Endothelial cell of umbilical vein (primary cell): ENCODE data around the gene EDA. TPM values are rescaled to one million over a fixed set of nuclear protein-coding genes. Genes with fewer than 3 reads are reported as not detected.

Source experiments
- BruUV-seq: library from RNA; stranded (reverse); fragments of 400-500 nt; replicated peaks from 2 replicates; lab custom pipeline; 2021; lab: Mats Ljungman, UMichigan
- CTCF ChIA-PET: fragments of 300-600, 350-600 bp; sonication (Branson Sonifier 250); formaldehyde crosslinking; loops from one replicate; lab custom pipeline; 2021; ENCODE audit warnings: antibody characterized with exemption, inconsistent platforms; lab: Charles Lee
- POLR2A ChIA-PET: fragments of 300-600, 350-600 bp; sonication (Branson Sonifier 250); formaldehyde crosslinking; loops from one replicate; lab custom pipeline; 2021; ENCODE audit warnings: antibody characterized with exemption, inconsistent platforms; lab: Charles Lee
- DNase-seq: peaks from one replicate; pipeline ENCODE4 v3.0.0-alpha.2; 2011; ENCODE audit warnings: low read depth, low spot score
- FAIRE-seq: peaks from 2 replicates; lab custom pipeline; 2011; peaks lifted over from hg19 to GRCh38; lab: Jason Lieb, UNC
- H2AFZ ChIP-seq: 2 replicates; pipeline ENCODE4 v1.6.0; 2012; ENCODE audit warnings: low read depth, low read length, control low read depth, inconsistent platforms
- H3K27ac ChIP-seq: 2 replicates; pipeline ENCODE4 v1.5.1; 2011; ENCODE audit warnings: low read depth, mild to moderate bottlenecking, control low read depth, low read length, moderate library complexity; ENCODE audit not compliant: insufficient read depth
- H3K27me3 ChIP-seq, 2 experiments: 2 replicates each; pipeline versions ENCODE4 v1.6.0 to v1.6.1; 2011; ENCODE audit warnings: low read length in 2 of 2, mixed read lengths in 1 of 2; ENCODE audit not compliant: control insufficient read depth in 2 of 2, insufficient read depth in 2 of 2
- H3K36me3 ChIP-seq, 2 experiments: 2 replicates in 1 of 2; 3 replicates in 1 of 2; pipeline ENCODE4 v1.5.1; 2011; ENCODE audit warnings: low read length in 2 of 2, mild to moderate bottlenecking in 1 of 2, moderate library complexity in 1 of 2; ENCODE audit not compliant: control insufficient read depth in 2 of 2, insufficient read depth in 2 of 2; ENCODE audit errors: extremely low read depth in 1 of 2
- H3K4me1 ChIP-seq: 3 replicates; pipeline ENCODE4 v1.5.1; 2011; ENCODE audit warnings: mild to moderate bottlenecking, low read length; ENCODE audit not compliant: control insufficient read depth, insufficient read depth; ENCODE audit errors: extremely low read depth
- H3K4me2 ChIP-seq: 2 replicates; pipeline ENCODE4 v1.6.1; 2011; ENCODE audit warnings: low read length, control low read depth, mixed read lengths; ENCODE audit not compliant: insufficient read depth
- H3K4me3 ChIP-seq, 3 experiments: fragments of 200-600 bp in 1 of 3; sonication (generic), shearing (Covaris generic) in 1 of 3; replicated peaks in 1 of 3; 2 replicates each; pipeline ENCODE4 v1.5.1; 2011 to 2016; ENCODE audit warnings: control low read depth in 3 of 3, low read length in 3 of 3, mild to moderate bottlenecking in 2 of 3, inconsistent platforms in 1 of 3, low read depth in 1 of 3, moderate library complexity in 1 of 3; ENCODE audit not compliant: insufficient read depth in 1 of 3
- H3K79me2 ChIP-seq: 2 replicates; pipeline ENCODE4 v1.6.0; 2012; ENCODE audit warnings: low read length, inconsistent platforms; ENCODE audit not compliant: control insufficient read depth, insufficient read depth
- H3K9ac ChIP-seq: replicated peaks from 2 replicates; pipeline ENCODE3; 2011; ENCODE audit warnings: low read length, control low read depth; ENCODE audit not compliant: insufficient read depth; ENCODE audit errors: extremely low read depth
- H3K9me1 ChIP-seq: replicated peaks from 3 replicates; pipeline ENCODE4 v1.6.0; 2011; ENCODE audit warnings: mild to moderate bottlenecking, low read length; ENCODE audit not compliant: control insufficient read depth, insufficient read depth; ENCODE audit errors: extremely low read depth
- H3K9me3 ChIP-seq: replicated peaks from 2 replicates; pipeline ENCODE4 v1.5.1; 2012; ENCODE audit warnings: low read length, inconsistent platforms; ENCODE audit not compliant: control insufficient read depth, insufficient read depth
- H4K20me1 ChIP-seq: replicated peaks from 2 replicates; pipeline ENCODE3; 2011; ENCODE audit warnings: mild to moderate bottlenecking, low read length; ENCODE audit not compliant: control insufficient read depth, insufficient read depth; ENCODE audit errors: extremely low read depth
- CTCF ChIP-seq, 2 donors: IDR thresholded peaks; 1 replicate in 1 of 2; 2 replicates in 1 of 2; pipeline ENCODE4 v1.5.1; 2011; ENCODE audit warnings: low read length in 2 of 2, mild to moderate bottlenecking in 2 of 2, moderate library complexity in 2 of 2, control low read depth in 1 of 2, inconsistent platforms in 1 of 2, low read depth in 1 of 2; ENCODE audit not compliant: insufficient read depth in 1 of 2; ENCODE audit errors: extremely low read depth in 1 of 2
- EZH2 ChIP-seq: IDR thresholded peaks from 2 replicates; pipeline ENCODE4 v1.6.1; 2012; ENCODE audit warnings: borderline replicate concordance, low read depth, mild to moderate bottlenecking, moderate library complexity, low read length, inconsistent platforms; ENCODE audit not compliant: severe bottlenecking
- FOS ChIP-seq: IDR thresholded peaks from 2 replicates; pipeline ENCODE4 v1.6.1; 2011; ENCODE audit warnings: mild to moderate bottlenecking, low read length, moderate library complexity, borderline replicate concordance; ENCODE audit not compliant: insufficient read depth
- GATA2 ChIP-seq: IDR thresholded peaks from 2 replicates; pipeline ENCODE4 v1.7.0; 2011; ENCODE audit warnings: low read depth, mild to moderate bottlenecking, moderate library complexity, mixed read lengths, low read length; ENCODE audit not compliant: insufficient read length, insufficient read depth
- JUN ChIP-seq: IDR thresholded peaks from 2 replicates; pipeline ENCODE4 v1.6.1; 2011; ENCODE audit warnings: borderline replicate concordance, low read depth; ENCODE audit not compliant: insufficient read length, insufficient read depth
- MAX ChIP-seq: IDR thresholded peaks from 2 replicates; pipeline ENCODE4 v1.6.1; 2011; ENCODE audit not compliant: insufficient read depth, insufficient read length
- MYC ChIP-seq: IDR thresholded peaks from one replicate; pipeline ENCODE4 v1.6.1; 2011; ENCODE audit warnings: mild to moderate bottlenecking, low read depth, low read length
- POLR2A ChIP-seq: IDR thresholded peaks from 2 replicates; pipeline ENCODE4 v1.6.1; 2012; ENCODE audit warnings: low read depth, mild to moderate bottlenecking, control low read depth, low read length
- POLR2AphosphoS5 ChIP-seq: IDR thresholded peaks from 2 replicates; pipeline ENCODE4 v1.6.1; 2012; ENCODE audit warnings: low read depth, mild to moderate bottlenecking, control low read depth, low read length, moderate library complexity; ENCODE audit not compliant: insufficient read depth
- dilution Hi-C: fragments of 300-500 bp; cut with MboI; formaldehyde crosslinking; loops from one replicate; pipeline ENCODE4 v1.15.0; 2019; ENCODE audit warnings: low sequenced_read_pairs; ENCODE audit not compliant: extremely low pct_ligation_motif_present
- intact Hi-C: fragments of 100-400 bp; cut with micrococcal nuclease; formaldehyde crosslinking; loops from one replicate; pipeline ENCODE4 v1.10.0; 2022
- polyA plus RNA-seq, 4 experiments: library from polyadenylated mRNA; depleted of rRNA in 3 of 4; stranded (reverse) in 3 of 4; unstranded in 1 of 4; fragments of >200 nt; gene quantifications; 2 replicates each; pipeline versions ENCODE4 v1.2.1 to v1.2.3, GENCODE V29; 2011 to 2012; ENCODE audit warnings: missing spikeins in 1 of 4
- total RNA-seq: library from RNA; stranded (reverse); gene quantifications from 2 replicates; pipeline ENCODE4 v1.2.3, GENCODE V29; 2021

EDA gene
- total and polyA plus RNA-seq, 2 donors (not counting 3 experiments of a cell fraction or from before 2014, with no cell fraction given), result 0.37 to 1.2 TPM

- dilution Hi-C loops (no loop called here), intact Hi-C loops (no loop called here)
- no peaks in the 10 kb centered on the region for H3K36me3 ChIP-seq
- H3K27ac ChIP-seq, result no peak overlapping the region
- ChIA-PET POLR2A (no interaction called here), CTCF (no interaction called here)
- FAIRE-seq (no peak), DNase-seq (no peak)
- no peak overlapping the region for H3K4me3 ChIP-seq
- BruUV-seq, result no TSS peak
- H3K27me3 ChIP-seq, result no peaks in the 10 kb centered on the region
- H3K4me2 ChIP-seq, result no peak overlapping the region
- H3K79me2 ChIP-seq, result no peaks in the 10 kb centered on the region
- no peaks in the 10 kb centered on the region for H3K9me3 ChIP-seq
- H4K20me1 ChIP-seq, result no peaks in the 10 kb centered on the region
- H3K9ac ChIP-seq, result no peak overlapping the region
- H3K9me1 ChIP-seq, result no peaks in the 10 kb centered on the region
- no peak overlapping the region for H2AFZ ChIP-seq
- no peaks in the 10 kb centered on the region for H3K4me1 ChIP-seq
- no peak for TF ChIP-seq MYC
- TF ChIP-seq POLR2AphosphoS5, result no peak
These were observed 316.4 kb downstream of the EDA start for GRCh38 chrX:69932323-69932722.

- FAIRE-seq (no peak), DNase-seq (no peak)
- Histone ChIP-seq H3K79me2 (no peaks in the 10 kb centered on the region), H3K36me3 (no peaks in the 10 kb centered on the region), H3K4me3 (no peak overlapping the region), H4K20me1 (no peaks in the 10 kb centered on the region), H3K9ac (no peak overlapping the region), H3K4me2 (no peak overlapping the region), H2AFZ (no peak overlapping the region), H3K27me3 (no peaks in the 10 kb centered on the region), H3K4me1 (no peaks in the 10 kb centered on the region), H3K9me1 (no peaks in the 10 kb centered on the region), H3K27ac (no peak overlapping the region), H3K9me3 (no peaks in the 10 kb centered on the region)
- ChIA-PET POLR2A (no interaction called here), CTCF (no interaction called here)
- TF ChIP-seq FOS, result no peak
- no peak for TF ChIP-seq JUN
- no peak for TF ChIP-seq EZH2
- TF ChIP-seq POLR2AphosphoS5, result no peak
- no peak for TF ChIP-seq GATA2
- TF ChIP-seq CTCF (IDR thresholded peaks at IDR 0.05; ENCODE audit: extremely low read depth in 1 of 2, insufficient read depth in 1 of 2, low read depth in 1 of 2, low read length in 2 of 2), result no peak
- no peak for TF ChIP-seq MYC
- no peak for TF ChIP-seq POLR2A
- TF ChIP-seq MAX, result no peak
- intact Hi-C loops, result no loop called here
- dilution Hi-C loops, result no loop called here
- BruUV-seq, result no TSS peak
These were observed 332.4 kb downstream of the EDA start for GRCh38 chrX:69948276-69948797.
